Central memory CD8-positive, alpha-beta T cell (primary cell): Measurements from ENCODE around the gene PKHD1.

ENCODE experiments used
- ATAC-seq: fragments of 150-1000 bp; cut with Tn5 transposase; replicated peaks from 2 replicates; pipeline ENCODE4 v1.10.0; 2022; ENCODE audit warnings: mild to moderate bottlenecking, moderate FRiP score, moderate number of reproducible peaks; ENCODE audit not compliant: poor library complexity, severe bottlenecking; ENCODE audit errors: extremely low read depth
- DNase-seq, 2 donors: peaks; one replicate each; pipeline ENCODE4 v3.0.0; 2021; ENCODE audit warnings: low spot score in 2 of 2
- H3K27ac Mint-ChIP-seq: one replicate; pipeline ENCODE4 v1.8.0; 2022; ENCODE audit warnings: low read depth, mild to moderate bottlenecking, moderate library complexity, mixed read lengths
- H3K27me3 Mint-ChIP-seq: one replicate; pipeline ENCODE4 v1.8.0; 2022; ENCODE audit warnings: mixed read lengths
- H3K36me3 Mint-ChIP-seq: one replicate; pipeline ENCODE4 v1.8.0; 2022; ENCODE audit warnings: mild to moderate bottlenecking, moderate library complexity, mixed read lengths; ENCODE audit not compliant: insufficient read depth
- H3K4me1 Mint-ChIP-seq: one replicate; pipeline ENCODE4 v1.8.0; 2022; ENCODE audit warnings: mixed read lengths
- H3K4me3 Mint-ChIP-seq: one replicate; pipeline ENCODE4 v1.8.0; 2022; ENCODE audit warnings: mild to moderate bottlenecking, moderate library complexity, mixed read lengths
- H3K9me3 Mint-ChIP-seq: one replicate; pipeline ENCODE4 v1.8.0; 2022; ENCODE audit warnings: mixed read lengths

The PKHD1 gene

DNA sequence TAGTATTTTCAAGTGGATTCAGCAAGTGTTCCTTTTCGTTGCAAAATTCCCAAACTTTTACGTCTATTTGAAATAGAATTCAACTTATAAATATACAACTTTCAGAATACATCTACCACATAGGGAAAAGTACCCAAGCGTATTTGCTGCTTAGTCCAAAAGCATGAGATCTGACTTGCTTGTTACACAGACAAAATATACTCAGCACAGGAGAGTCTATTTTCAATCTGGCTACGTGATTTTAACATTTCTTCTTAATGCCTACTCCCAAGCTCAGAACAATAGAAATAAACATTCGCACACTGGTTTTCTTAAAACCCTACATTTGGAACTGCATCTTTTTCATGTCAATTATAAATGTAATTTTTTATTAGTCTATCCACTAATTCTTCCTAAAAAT is 672 bp downstream of the PKHD1 start:
- no peak overlapping the region for H3K27ac Mint-ChIP-seq
- no peaks in the 10 kb centered on the region for H3K9me3 Mint-ChIP-seq
- H3K36me3 Mint-ChIP-seq = no peaks in the 10 kb centered on the region
- DNase-seq = no peak
- no peaks in the 10 kb centered on the region for H3K4me1 Mint-ChIP-seq
- peaks cover 42% of the 10 kb centered on the region for H3K27me3 Mint-ChIP-seq
- no peak for ATAC-seq
- no peak overlapping the region for H3K4me3 Mint-ChIP-seq

DNA sequence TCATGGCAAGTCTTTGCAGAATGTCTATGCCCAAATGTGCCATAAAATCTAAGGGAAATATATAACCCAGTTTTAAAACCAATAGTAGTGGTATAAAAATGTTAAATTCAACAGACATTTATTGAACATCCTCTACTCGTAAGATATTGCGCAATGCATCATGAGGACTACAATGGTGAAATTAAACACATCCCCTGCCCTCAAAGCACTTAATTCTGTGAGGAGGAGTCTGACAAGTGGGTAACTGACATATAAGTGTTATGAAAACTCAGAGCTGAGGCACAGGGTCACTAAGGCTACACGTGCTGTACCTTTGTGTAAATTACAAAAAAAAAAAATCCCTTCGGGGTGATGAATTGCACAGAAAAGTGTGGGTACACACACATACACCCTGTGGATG is 6.2 kb downstream of the PKHD1 start:
- Mint-ChIP-seq H3K9me3 (no peaks in the 10 kb centered on the region), H3K27ac (no peak overlapping the region), H3K36me3 (no peaks in the 10 kb centered on the region), H3K27me3 (peaks cover 77% of the 10 kb centered on the region), H3K4me3 (no peak overlapping the region), H3K4me1 (no peaks in the 10 kb centered on the region)
- ATAC-seq (no peak), DNase-seq (no peak)

DNA sequence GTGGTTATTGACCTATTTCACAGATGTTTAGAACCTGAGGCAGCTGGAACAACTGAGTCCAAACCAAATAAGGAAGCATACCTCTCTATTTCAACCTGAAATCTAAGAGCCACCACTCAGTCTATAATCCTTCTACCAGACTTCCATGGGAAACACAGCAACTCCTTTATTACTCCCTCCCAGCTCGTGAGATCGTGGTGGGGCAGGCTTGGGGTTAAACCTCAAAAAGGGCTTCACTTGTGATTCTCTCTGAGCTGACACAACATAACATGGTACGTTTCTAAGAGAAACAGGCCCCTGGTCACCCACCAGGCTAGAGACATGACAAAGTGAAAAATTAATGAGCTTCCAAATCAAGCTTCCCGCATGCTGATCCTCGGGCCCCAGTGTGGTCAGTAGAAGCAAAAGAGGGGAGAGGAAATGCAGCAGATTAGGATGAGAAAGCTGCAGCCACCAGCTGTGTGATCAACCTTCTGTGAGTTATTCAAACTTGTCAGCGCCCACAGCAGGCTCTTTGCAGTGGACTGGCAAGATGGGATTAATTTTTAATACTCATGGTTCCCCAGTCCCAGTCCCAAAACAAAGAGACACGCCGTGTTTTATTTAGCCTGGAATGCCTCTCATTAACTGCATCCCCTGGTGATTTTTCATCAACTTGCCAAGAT is 9.3 kb downstream of the PKHD1 start:
- H3K27ac Mint-ChIP-seq = no peak overlapping the region
- peaks cover 94% of the 10 kb centered on the region for H3K27me3 Mint-ChIP-seq
- H3K4me1 Mint-ChIP-seq = no peaks in the 10 kb centered on the region
- H3K36me3 Mint-ChIP-seq = no peaks in the 10 kb centered on the region
- no peaks in the 10 kb centered on the region for H3K9me3 Mint-ChIP-seq
- H3K4me3 Mint-ChIP-seq = no peak overlapping the region
- ATAC-seq = no peak
- DNase-seq = no peak

DNA sequence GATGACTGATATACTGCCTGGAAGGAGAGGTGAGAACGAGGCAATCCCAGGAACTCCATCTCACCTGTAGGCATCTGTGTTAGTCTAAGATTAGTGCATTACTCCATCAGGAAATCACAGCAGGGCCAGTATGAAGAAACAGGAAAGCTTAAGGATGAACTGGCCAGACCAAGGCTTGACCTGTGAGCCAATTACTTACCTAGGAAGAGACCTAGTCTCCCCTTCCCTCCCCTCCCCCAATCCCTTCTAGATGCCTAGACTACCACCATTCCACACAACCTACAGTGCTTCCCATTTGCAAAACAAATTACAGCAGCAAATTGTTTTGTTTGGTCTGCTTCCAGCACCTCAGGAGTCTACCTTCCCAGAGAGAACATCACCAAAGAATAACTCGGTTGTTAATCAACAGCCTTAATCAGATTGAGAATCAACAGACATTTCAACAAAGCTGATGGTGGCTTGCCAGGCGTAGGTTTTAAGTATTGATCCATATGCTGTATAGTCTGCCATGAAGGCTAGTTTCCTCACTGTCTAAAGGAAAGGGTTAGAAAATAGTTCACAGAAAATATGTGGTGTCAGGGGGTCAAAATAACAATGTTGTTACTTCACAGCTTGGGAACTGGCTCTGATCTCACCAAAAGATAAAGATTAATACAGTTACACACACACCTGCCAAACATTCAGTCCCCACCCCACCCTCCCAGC is 10.1 kb downstream of the PKHD1 start:
- Mint-ChIP-seq H3K27ac (no peak overlapping the region), H3K4me3 (no peak overlapping the region), H3K27me3 (peaks cover 94% of the 10 kb centered on the region), H3K4me1 (no peaks in the 10 kb centered on the region), H3K9me3 (no peaks in the 10 kb centered on the region), H3K36me3 (no peaks in the 10 kb centered on the region)
- DNase-seq (no peak), ATAC-seq (no peak)

DNA sequence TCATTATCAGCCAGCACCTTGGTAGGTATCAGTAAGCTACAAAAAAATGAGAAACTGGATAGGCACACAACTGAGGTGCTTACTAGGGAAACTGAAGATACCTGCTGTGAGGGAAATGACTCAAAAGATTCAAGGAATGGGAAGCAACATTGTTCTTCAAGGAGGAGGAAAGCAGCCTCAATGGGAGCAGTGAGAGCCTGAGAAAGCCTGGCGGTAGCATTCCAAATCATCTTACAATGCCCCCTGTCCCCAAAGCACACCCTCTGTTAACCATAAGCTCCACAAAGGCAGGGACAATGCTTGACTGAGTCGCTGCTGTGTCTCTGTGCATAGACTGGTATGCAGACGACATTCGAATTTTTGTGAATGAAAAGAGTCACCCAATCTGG is 10.6 kb downstream of the PKHD1 start:
- no peak for ATAC-seq
- Mint-ChIP-seq H3K36me3 (no peaks in the 10 kb centered on the region), H3K27me3 (peaks cover 94% of the 10 kb centered on the region), H3K4me1 (no peaks in the 10 kb centered on the region), H3K9me3 (no peaks in the 10 kb centered on the region), H3K27ac (no peak overlapping the region), H3K4me3 (no peak overlapping the region)
- no peak for DNase-seq

DNA sequence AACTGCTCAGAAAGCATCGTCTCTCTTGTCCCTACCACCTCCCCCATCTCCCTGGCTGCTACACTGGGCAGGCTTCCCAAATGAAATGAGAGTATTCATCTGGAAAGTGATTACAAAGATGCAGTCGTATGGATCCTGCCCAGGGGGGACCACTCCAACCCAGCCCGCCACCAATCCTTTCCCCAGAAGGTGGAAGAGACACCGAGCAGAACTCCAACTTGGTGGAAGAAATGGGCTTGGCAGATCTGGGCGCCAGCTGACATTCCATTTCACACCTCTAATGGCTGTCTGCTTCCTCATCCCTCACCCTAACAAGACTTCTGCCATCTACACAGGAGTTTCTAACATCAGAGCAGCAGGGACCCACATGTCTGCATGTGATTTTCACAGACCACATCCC is 12.7 kb downstream of the PKHD1 start:
- DNase-seq (no peak), ATAC-seq (no peak)
- H3K4me1 Mint-ChIP-seq = no peaks in the 10 kb centered on the region
- H3K27me3 Mint-ChIP-seq = peaks cover 86% of the 10 kb centered on the region
- H3K36me3 Mint-ChIP-seq = no peaks in the 10 kb centered on the region
- no peak overlapping the region for H3K4me3 Mint-ChIP-seq
- H3K27ac Mint-ChIP-seq = no peak overlapping the region
- no peaks in the 10 kb centered on the region for H3K9me3 Mint-ChIP-seq

DNA sequence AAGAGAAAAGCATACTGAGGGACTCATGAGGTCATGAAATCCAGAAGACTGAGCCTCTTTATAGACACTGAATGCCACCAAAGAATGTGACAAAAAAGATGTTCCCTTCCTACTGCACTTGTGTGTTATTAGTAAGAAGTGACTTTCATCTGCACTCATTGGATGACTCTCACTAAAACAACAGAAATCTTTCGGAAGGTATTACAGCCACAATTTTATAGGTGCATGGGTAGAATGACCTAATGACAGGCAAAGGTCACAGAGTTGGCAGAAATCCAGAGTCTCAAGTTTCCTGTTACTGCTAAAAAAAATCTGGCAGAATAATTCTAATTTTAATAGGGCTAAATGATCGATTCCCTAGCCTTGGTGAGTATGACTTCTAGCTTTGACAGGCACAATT is 13.3 kb downstream of the PKHD1 start:
- ATAC-seq = no peak
- Mint-ChIP-seq H3K27me3 (peaks cover 81% of the 10 kb centered on the region), H3K27ac (no peak overlapping the region), H3K4me3 (no peak overlapping the region), H3K9me3 (no peaks in the 10 kb centered on the region), H3K4me1 (no peaks in the 10 kb centered on the region), H3K36me3 (no peaks in the 10 kb centered on the region)
- no peak for DNase-seq

DNA sequence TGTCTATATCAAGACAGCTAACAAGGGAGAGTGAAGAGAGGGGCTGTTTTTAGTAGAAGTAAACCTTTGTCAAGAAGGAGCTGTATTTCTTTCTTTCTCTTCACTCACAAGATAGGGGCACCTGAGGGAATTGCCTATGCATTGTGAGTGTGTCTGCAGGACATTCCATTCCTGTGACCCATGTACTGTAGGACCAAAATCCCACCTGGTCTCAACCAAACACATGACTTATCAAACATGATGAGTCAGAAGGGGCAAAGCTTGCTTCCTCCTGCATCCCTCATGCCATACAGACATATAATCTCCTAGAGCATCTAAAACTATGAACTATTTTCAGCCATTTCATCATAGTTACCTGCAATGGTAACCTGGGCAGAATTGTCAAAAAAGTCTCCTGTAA is 21.8 kb downstream of the PKHD1 start:
- no peaks in the 10 kb centered on the region for H3K9me3 Mint-ChIP-seq
- ATAC-seq (no peak), DNase-seq (no peak)
- H3K27ac Mint-ChIP-seq = no peak overlapping the region
- no peaks in the 10 kb centered on the region for H3K36me3 Mint-ChIP-seq
- H3K27me3 Mint-ChIP-seq = peaks cover 15% of the 10 kb centered on the region
- peaks cover 12% of the 10 kb centered on the region for H3K4me1 Mint-ChIP-seq
- H3K4me3 Mint-ChIP-seq = no peak overlapping the region

DNA sequence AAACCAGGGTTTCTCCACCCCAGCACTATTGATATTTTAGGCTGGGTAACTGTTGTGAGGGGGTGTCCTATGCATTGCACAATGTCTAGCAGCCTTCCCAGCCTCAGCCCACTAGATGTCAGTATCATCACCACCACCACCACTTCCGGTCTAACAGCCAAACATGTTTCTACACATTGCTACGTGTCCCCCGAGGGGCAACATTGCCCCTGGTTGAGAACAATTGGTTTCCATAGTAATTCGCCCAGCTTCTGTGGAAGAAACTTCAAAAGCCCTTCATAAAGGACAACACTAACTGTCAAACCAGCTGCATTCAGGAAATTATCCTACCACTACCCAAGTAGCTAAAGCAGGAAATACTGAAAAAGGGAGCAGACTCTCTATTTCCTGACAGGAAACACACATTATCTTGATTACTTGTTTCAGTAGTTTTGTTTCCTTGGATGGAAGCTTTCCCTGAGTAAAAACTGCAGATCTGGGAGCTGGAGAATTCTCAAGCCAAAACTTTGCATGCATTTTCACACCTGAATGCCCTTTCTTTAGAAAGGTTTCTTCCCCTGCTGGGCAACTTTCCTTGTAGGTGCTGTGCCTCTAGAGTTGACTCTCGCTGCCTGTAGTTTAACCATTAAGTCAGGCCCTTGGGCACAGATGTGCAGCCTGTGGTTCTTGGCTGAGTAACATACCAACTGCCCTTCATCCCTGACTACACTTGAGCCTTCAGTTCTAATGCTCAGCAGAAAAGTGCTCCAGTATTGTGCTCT is 23.6 kb downstream of the PKHD1 start:
- no peaks in the 10 kb centered on the region for H3K9me3 Mint-ChIP-seq
- peaks cover 16% of the 10 kb centered on the region for H3K27me3 Mint-ChIP-seq
- peak overlapping the region; percentile 51 for H3K4me3 Mint-ChIP-seq
- peak in 1 of 2 donors; percentile 45 for DNase-seq
- no peaks in the 10 kb centered on the region for H3K36me3 Mint-ChIP-seq
- H3K4me1 Mint-ChIP-seq = peaks cover 12% of the 10 kb centered on the region
- ATAC-seq = peak; percentile 91
- H3K27ac Mint-ChIP-seq = no peak overlapping the region

DNA sequence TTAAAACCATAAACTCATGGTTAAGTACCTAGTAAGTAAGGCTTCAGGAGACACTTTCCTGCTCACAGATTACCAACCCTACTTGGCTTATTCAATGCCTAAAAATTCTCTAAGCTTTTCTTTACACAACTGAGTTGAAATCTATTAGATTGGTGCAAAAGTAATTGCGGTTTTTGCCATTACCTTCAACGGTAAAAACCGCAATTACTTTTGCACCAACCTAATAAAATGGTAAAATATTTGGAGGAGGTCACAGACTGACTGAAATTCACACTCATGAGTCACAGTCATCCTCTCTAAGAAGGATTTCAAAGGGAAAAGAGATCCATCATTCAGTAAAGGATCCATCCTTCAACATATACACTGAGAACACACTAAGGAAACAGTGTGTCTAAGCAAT is 25.9 kb downstream of the PKHD1 start:
- Mint-ChIP-seq H3K4me3 (no peak overlapping the region), H3K36me3 (no peaks in the 10 kb centered on the region), H3K4me1 (peaks cover 12% of the 10 kb centered on the region), H3K27ac (no peak overlapping the region), H3K9me3 (no peaks in the 10 kb centered on the region), H3K27me3 (peaks cover 26% of the 10 kb centered on the region)
- DNase-seq = no peak
- no peak for ATAC-seq

DNA sequence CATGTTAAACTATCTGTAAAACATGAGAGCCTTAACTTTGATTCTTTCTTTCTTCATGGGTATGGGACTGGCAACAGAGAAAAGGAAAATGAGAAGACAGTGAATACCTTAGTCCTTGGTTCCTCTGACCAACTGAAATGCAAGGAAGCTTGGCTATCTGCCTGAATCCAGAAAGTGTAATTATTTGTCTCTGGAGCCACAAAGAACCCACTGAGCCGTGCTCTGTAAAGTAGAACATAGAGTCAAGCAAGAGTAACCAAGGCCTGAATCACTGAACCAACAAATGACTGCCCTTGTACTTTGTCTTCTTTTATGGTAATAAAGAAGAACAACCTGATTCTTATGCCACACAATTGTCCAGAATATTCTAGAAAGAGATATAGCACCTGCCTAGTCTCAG is 27.6 kb downstream of the PKHD1 start:
- Mint-ChIP-seq H3K27ac (no peak overlapping the region), H3K4me3 (no peak overlapping the region), H3K36me3 (no peaks in the 10 kb centered on the region), H3K9me3 (no peaks in the 10 kb centered on the region), H3K27me3 (peaks cover 42% of the 10 kb centered on the region), H3K4me1 (peaks cover 12% of the 10 kb centered on the region)
- DNase-seq (no peak), ATAC-seq (no peak)

DNA sequence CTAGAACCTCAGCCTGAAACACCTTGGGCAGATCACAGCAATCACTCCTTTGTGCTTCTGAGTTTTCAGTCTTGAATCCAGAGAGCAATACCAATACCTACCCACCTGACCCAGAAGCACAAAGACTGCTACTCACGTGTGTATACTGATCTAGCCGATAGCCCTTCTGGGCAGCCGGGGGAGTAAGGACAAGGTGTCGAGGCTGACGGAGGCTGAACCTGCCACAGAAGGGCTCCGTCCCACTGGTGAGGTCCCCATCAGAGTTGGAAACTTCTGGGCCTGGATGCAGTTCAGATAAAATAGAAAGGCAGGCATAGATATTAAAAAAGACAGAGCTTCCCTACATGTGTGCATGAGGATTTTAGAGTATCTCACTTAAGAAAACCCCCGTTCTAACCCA is 32.0 kb downstream of the PKHD1 start:
- no peak for ATAC-seq
- Mint-ChIP-seq H3K4me3 (no peak overlapping the region), H3K4me1 (no peaks in the 10 kb centered on the region)

More for the DNA sequence above, 32.0 kb downstream of the PKHD1 start:
- H3K36me3 Mint-ChIP-seq = no peaks in the 10 kb centered on the region
- H3K27ac Mint-ChIP-seq = no peak overlapping the region
- H3K27me3 Mint-ChIP-seq = peaks cover 76% of the 10 kb centered on the region
- H3K9me3 Mint-ChIP-seq = no peaks in the 10 kb centered on the region
- no peak for DNase-seq
